ENCODE data around the gene HOXB8.

The HOXB8 gene

DNA sequence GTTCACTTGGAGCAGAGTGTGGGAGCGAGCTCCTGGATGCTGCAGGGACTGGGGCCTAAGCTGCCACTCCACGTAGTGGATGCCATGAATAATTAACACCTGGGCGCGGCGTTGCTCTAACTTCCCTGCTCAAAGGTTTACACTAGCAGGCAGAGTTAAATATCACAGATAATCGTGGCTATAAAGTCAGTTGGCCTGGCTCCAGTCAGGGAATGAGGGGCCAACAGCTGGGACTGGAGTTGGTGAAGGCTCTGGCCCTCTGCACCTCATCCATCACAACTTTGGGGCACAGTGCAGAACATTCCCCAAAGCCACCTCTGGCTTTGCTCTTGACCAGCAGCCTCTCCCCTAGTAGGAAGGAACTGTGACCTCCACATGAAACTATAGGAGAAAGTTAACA lies 47.9 kb downstream of the HOXB8 start:
- DNase-seq, result no peak

DNA sequence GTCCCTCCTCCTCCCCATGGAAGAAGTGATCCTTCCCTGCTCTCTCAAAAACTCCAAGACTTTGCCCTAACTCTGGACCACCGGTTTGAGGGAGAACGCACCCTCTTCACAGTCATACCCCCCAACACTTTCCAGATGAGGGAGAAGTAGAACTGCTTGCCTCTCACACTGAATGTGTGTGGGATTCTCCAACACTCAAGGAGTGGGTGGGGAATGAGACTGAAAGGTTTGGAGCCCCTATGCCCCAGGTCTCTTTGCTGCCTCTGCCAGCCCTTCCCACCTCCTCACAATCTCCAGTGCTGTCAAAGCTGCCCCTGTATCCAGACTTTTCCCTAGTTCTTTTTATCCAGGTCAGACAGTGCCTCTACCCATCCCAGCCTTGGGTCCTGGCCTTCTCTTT lies 48.4 kb downstream of the HOXB8 start:
- DNase-seq, result no peak

DNA sequence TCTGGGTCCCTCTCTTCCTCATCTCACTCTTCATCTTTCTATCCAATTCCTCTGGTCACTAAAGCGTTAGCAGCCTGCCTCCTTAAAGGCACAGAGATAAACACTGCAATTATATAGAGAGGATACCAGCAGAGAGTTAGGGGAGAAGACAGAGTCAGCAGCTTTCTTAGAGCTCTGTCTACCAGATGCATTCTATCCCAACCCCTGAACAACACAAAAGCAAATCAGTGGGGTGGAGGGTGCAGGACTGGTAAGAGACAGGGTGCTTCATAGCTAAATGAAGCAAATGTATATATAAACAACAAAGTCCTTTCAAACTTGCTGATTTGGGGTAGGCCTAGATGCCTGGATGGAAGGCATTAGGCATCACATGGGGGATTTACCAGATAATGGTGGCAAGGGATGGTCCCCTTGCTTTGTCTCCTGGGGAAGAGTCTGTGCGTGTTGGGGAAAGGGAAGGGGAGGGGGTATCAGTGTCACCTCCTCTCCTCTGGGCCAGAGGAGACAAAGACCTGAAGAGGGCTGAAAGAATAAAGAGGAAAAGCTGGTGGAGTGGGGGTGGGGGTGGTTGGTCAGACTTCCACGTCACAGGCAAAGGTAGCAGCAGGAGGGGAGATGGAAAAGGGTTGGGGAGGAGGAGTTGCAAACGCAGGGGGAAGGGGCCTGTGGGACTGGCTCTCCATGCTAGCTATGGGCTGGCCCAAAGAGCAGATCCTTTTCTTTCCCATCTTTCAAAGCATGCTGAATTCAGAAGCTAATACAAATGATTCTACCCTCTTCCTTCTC lies 49.0 kb downstream of the HOXB8 start:
- no peak for DNase-seq

DNA sequence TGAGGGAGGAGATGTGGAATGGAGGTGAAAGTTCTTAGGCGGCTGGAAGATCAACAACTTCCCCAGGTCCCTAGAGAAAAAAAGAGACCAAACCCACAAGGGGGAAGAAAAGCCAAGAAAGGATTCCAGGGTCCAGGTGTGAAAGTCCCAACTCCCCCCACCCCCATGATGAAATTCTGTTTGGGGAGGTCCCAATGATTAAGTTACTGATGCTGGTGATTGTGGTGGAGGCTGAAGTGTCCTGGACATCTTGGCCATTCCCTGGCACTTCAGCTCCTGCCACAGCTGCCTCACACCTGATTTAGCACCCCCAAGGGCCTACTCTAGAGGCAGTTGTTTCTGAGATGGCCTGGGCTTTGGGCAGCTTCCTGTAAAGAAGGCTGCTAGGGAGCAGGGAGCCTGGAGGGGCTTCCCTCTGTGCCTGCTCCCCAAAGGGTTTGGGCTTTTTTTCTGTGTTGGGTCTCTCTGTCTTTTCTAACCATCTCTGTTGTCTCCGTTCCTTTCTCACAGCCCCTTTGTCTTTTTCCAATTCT lies 50.0 kb downstream of the HOXB8 start:
- DNase-seq, result no peak

DNA sequence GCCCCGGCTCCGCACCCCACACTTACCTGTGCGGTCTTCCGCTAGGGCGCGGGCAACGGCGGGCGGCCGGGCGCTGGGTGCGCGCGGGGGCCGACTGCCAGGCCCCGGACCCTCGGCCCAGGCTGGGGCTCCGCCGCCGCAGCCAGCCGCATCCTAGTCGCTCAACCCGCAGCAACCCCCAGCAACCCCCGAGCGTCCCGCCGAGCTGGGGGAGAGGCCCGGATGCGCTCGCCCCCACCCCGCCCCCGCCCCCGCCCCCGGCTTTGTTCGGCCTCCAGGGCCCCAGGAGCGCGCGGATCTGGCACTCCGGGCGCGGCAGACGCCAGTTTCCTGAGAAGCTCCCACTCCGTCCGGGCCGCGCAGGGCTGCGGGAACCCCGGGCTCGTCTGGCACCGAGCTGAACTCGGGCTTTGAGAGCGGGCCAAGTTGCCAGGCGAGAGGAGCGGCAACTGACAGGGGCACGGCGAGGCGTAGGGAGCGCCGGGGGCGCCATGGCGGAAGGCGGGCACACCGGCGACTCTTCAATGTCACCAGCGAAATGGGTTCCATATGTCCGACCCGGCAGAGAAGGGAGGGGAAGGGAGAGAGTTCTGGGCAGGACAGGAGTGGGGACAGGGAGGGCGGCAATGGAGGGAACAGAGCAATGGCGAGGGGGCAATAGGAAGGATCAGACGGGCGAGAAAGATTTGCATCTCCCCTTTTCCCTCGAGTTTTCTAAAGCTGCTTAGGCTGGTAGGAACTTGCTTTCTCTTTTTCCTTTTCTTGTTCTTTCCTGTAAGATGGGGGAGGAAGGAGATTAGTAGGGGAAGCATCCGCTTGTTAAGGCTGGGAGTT lies 50.7 kb downstream of the HOXB8 start:
- no peak for DNase-seq

DNA sequence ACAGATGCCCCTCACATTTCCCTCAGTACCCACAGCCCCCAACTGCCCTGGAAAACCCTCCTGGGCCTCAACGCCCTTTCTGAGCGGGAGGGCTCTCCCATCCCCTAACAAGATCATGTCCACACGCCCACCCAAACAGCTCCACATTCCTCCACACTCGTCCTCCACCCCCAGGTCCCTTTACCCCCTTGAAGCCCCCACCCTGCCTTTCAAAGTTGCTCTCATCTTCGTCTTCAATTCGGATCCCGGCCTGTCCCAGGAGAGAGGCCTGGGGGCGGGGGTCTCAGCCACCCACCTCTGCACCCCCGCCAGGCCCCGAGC lies 51.3 kb downstream of the HOXB8 start:
- no peak for DNase-seq

DNA sequence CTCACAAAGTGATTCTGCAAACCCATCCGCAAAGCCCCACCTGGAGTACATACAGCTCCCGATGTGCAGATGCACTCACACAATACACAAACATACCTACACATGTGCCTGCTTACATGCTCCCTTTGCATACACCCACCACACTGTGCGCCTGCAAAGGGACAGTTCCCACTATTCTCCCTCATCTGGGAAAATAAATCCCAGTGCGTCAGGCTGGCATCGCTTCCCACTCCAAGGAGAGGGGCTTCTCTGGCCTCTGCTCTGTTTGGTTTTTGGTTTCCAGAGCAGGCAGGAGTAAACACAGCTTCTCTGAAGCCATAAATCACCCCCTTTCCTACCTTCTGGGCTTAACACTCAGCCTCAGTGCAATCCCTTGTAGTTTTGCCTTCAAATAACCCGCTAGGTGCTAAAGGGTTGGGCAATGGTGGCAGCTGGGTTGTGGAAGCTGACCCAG lies 51.7 kb downstream of the HOXB8 start:
- DNase-seq, result no peak

DNA sequence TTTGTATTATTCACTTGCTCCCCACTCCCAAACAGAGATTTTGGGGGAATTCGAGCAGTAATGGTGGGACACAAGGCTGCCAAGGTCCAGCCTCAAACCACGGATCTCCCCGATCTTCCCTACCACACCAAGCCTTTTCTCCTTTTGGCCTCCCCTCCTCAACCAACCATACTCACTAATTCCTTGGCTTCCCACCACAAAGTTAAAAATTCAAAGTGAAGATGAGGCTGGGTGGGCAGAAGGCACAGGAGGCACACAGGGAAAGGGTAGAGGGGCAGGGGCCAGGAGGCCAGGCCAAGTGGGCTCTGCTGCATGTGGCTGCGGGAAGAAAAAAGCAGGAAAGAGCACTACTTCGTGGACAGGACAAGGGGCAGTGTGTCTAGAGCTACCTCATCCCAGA lies 52.2 kb downstream of the HOXB8 start:
- no peak for DNase-seq
